HL-60 (cell line): ENCODE measurements around the gene PEX1.

ENCODE experiments used
- CTCF ChIP-seq: IDR thresholded peaks from one replicate; pipeline ENCODE4 v1.5.1; 2011; ENCODE audit warnings: low read length, control low read depth, inconsistent platforms; ENCODE audit not compliant: insufficient read depth
- REST ChIP-seq: IDR thresholded peaks from 2 replicates; pipeline ENCODE4 v1.6.1; 2012; ENCODE audit warnings: low read depth; ENCODE audit not compliant: insufficient replicate concordance

- TF ChIP-seq REST (no peak), CTCF (no peak)
Measured at GRCh38 chr7:92456236-92456635, 72.1 kb downstream of the PEX1 start.
